Glomerular visceral epithelial cell (primary cell): ENCODE results near the gene CEP126.
"Not testable (repeated sequence)": the region's sequence is repeated elsewhere in the genome, so short reads cannot be mapped to it uniquely, and the experiment has no call there.

Experiments
- DNase-seq: peaks from one replicate; pipeline ENCODE4 v3.0.0-alpha.2; 2016; ENCODE audit errors: extremely low spot score

The CEP126 gene

GRCh38 chr11:101931692-101932091, 16.9 kb downstream of the CEP126 start:
- no peak for DNase-seq

GRCh38 chr11:101940901-101941520, 26.2 kb downstream of the CEP126 start:
- DNase-seq = no peak

- no peak for DNase-seq
Measured at GRCh38 chr11:101944923-101945322, 30.1 kb downstream of the CEP126 start.

- DNase-seq = no peak
Measured at GRCh38 chr11:101945448-101945847, 30.6 kb downstream of the CEP126 start.

- DNase-seq = no peak
Measured at GRCh38 chr11:101949680-101950220, 34.9 kb downstream of the CEP126 start.

- no peak for DNase-seq
Measured at GRCh38 chr11:101955278-101955677, 40.5 kb downstream of the CEP126 start.

GRCh38 chr11:101955701-101956100, 40.9 kb downstream of the CEP126 start:
- no peak for DNase-seq

GRCh38 chr11:101960231-101960630, 45.4 kb downstream of the CEP126 start:
- no peak for DNase-seq

GRCh38 chr11:101964200-101964599, 49.4 kb downstream of the CEP126 start:
- not testable (repeated sequence) for DNase-seq

GRCh38 chr11:101974255-101974654, 59.4 kb downstream of the CEP126 start:
- no peak for DNase-seq

GRCh38 chr11:101974771-101975170, 60.0 kb downstream of the CEP126 start:
- DNase-seq = no peak

- no peak for DNase-seq
Measured at GRCh38 chr11:101975734-101976133, 60.9 kb downstream of the CEP126 start.

- no peak for DNase-seq
Measured at GRCh38 chr11:101987370-101987769, 72.6 kb downstream of the CEP126 start.

GRCh38 chr11:101993172-101993571, 78.4 kb downstream of the CEP126 start:
- no peak for DNase-seq

GRCh38 chr11:101994052-101994469, 79.3 kb downstream of the CEP126 start:
- DNase-seq = not testable (repeated sequence)

- no peak for DNase-seq
Measured at GRCh38 chr11:101996111-101996510, 81.3 kb downstream of the CEP126 start.

- DNase-seq = no peak
Measured at GRCh38 chr11:102001657-102002338, 87.0 kb downstream of the CEP126 start.

- DNase-seq = no peak
Measured at GRCh38 chr11:102004220-102004619, 89.4 kb downstream of the CEP126 start.

- no peak for DNase-seq
Measured at GRCh38 chr11:102005306-102005705, 90.5 kb downstream of the CEP126 start.

- DNase-seq = no peak
Measured at GRCh38 chr11:102006835-102007566, 92.2 kb downstream of the CEP126 start.

GRCh38 chr11:102007567-102008437, 93.0 kb downstream of the CEP126 start:
- peak; percentile 41 for DNase-seq
